Activated CD4-positive, alpha-beta T cell treated with anti-CD3 and anti-CD28 coated beads, Interleukin-2, Interleukin-4, amounts not matched to agents 100 ng/mL and 50 ng/mL, durations not matched to agents 16 hours and 8 hours (primary cell): ENCODE measurements around the gene TUBB1.
"Not testable (repeated sequence)": the region's sequence is repeated elsewhere in the genome, so short reads cannot be mapped to it uniquely, and the experiment has no call there.

Experiments
- DNase-seq: peaks from one replicate; pipeline ENCODE4 v3.0.0-alpha.2; 2020; ENCODE audit warnings: low spot score

TUBB1 gene

GRCh38 chr20:59022754-59023153, 3.5 kb downstream of the TUBB1 start:
- DNase-seq, result no peak

DNA sequence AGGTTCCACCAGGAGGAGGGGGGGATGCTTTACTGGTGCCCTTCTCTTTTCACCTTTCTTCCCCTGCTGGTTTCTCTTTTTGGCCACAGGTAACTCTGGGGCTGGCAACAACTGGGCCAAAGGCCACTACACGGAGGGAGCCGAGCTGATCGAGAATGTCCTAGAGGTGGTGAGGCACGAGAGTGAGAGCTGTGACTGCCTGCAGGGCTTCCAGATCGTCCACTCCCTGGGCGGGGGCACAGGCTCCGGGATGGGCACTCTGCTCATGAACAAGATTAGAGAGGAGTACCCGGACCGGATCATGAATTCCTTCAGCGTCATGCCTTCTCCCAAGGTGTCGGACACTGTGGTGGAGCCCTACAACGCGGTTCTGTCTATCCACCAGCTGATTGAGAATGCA, 4.4 kb downstream of the TUBB1 start:
- DNase-seq, result no peak

GRCh38 chr20:59024111-59024530, 4.9 kb downstream of the TUBB1 start:
- DNase-seq, result no peak

GRCh38 chr20:59025086-59025485, 5.9 kb downstream of the TUBB1 start:
- DNase-seq, result no peak

- DNase-seq, result no peak
Measured at GRCh38 chr20:59025511-59025910, 6.3 kb downstream of the TUBB1 start.

- no peak for DNase-seq
Measured at GRCh38 chr20:59026904-59027740, 7.9 kb downstream of the TUBB1 start.

DNA sequence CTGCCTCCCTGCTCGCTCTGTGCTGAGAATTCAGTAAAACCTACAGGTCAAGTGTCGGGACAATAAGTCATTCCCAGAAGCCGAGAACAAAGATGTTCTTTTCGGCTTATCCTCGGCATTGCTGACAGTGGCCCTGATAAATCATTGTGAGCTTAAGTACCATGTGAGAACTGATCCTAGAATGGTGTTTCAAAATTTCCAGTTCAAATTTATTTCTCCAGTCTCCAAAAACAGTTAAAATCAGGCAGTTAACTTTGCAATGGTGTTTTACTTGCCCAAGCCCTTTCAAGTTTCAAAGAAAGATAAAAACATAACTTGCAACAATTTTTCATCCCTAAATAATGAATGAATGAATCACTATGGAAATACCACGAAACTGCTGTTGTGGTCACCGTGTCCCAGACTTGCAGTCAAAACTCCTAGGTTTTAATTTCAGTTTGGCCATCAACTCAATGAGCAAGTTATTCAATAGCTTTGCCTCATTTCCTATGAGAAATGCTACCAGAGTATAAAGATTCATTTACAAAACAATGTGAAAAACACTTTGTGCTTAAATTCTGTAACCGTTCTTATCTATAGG, 8.6 kb downstream of the TUBB1 start:
- DNase-seq, result no peak

DNA sequence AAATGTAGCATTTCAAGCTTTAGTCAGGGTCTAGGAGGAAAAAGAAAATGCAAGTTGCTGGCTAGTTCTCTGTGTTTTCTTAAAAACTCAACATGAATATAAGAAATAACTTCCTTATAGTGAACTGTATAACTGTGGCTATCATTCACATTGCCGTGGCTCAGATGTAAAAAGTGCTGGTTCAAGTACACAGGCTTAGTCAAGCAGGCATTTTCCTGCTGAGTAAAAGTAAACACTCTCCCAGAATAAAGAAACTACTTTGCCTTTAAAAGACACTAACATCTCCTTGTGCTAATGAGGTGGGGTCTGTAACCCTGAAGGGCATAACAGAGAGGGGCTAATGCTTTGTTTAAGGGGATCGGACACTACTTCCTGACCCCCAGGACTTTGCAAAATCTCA, 9.6 kb downstream of the TUBB1 start:
- no peak for DNase-seq

DNA sequence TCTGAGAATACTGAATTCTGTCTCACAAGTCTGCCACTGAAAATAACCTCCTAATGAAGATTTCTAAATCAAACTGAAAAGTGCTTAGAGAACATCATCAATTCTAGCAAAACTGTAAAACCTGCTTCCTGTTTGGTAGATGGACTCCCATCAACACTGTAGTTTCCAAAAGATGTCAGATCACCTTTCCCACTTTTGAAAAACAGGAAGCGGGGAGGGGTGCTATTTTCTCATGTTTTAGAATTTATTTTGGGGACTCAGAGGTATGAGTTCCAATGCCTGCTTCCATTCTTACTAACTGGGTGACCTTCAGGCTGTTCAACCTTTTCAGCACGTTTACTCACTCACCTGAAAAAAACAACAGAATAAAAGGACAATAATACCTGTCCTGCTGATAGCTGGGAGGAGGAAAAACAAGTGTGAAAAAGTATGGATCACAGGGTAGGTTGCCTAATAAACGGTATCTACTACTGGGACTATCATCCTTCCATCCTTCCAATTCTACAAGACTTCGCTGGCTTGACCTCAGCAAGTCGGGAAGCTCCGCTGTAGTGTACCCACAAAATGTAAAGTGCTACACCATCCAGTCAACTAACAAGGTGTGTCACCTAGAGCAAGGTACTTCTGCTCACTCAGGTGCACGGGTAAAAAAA, 11.8 kb downstream of the TUBB1 start:
- no peak for DNase-seq

GRCh38 chr20:59031564-59032022, 12.4 kb downstream of the TUBB1 start:
- peak; percentile 35 for DNase-seq

DNA sequence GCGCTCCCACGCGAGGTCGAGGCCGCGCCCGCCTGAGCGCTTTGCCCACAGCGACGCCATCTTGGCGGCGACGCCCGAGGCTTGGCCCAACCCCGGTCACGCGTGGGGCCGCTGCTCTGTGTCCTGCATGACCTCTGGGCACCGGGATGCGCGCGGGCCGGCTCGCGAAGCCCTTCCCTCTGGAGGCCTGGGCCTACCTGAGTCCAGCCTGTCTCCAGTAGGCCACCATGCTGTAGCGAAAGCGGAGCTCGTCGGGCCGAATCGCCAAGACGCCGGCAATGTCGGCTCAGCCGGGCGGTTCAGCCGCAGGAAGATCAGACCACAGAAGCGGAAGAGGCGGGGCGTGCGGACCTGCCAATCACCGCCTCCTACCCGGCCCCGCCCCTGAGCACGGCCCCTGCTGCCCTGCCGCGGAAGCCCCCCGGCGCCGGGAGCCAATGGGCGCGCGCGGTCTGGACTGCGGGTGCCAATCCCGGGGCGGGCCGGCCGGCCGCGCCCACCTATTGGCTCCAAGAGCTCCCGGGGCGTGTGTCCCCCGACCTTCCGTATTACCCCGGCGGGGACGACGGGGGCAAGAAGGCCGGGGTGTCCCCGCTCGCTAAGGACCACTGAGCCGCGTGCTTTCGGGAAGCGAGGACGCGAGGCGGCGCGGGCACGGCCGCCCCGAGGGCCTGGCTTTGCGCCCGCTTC, 12.9 kb downstream of the TUBB1 start, which contains the start of gene ATP5F1E:
Gene ATP5F1E (minus strand): TSS at position 313 of the 690 bp plus-strand sequence. CDS start 84 bp downstream, at position 229.
- DNase-seq, result peak; percentile 96

DNA sequence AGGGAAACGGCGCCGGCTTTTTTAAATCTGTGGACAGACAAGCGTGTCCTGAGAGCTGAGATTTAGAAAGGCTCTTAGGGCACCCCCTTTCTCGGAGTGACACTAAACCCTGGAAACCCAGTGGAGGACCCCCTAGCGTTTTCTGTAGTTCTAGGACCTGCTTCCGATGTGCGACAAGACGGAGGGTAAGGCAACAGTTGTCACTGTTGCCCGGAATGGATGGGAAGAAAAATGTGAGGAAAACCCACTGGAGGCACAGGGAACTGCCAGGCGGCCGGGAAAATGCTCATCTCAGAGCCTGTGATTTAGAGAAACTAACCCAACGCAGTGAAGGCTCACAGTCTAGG, 13.5 kb downstream of the TUBB1 start:
- no peak for DNase-seq

GRCh38 chr20:59033093-59033492, 13.9 kb downstream of the TUBB1 start:
- DNase-seq, result no peak

GRCh38 chr20:59033616-59034165, 14.5 kb downstream of the TUBB1 start:
- no peak for DNase-seq

DNA sequence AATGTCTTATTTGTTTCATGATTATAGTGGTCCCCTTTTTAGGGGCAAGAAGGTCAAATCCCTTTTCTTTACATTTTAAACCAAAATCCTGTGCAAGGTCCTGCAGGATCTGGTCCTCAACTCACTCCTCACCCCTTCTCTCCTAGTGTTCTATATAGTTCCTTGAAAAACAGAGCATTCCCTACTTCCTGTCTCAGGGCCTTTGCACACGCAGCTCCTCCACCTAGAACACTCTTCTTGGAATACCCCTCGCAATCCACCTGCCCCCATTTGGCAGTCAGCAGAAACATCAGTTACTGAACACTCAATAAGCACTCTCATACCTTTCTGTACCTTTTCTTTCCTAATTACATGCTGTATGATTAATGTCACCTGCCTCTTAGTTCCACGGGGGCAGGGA, 16.2 kb downstream of the TUBB1 start:
- DNase-seq, result no peak

DNA sequence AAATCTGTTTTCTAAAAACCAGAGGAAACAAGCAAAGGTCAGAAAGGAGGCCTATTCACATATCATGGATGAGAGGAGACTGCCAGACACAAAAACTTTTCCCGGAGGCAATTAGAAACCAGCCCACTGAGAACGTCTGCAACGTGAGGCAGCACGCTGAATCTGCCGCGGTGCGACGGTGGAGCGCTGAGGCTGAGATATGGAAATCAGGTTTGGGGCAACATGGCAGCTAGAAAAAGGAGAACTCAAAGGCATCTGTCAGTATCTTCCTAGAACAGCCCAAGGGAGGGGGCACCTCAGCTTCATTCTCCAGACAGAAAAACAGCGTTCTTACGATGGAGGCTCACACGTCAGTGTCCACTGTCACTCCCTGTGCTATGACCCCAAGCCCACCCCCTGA, 18.2 kb downstream of the TUBB1 start:
- DNase-seq, result no peak

GRCh38 chr20:59039233-59039632, 20.0 kb downstream of the TUBB1 start:
- DNase-seq, result no peak

GRCh38 chr20:59040667-59041066, 21.4 kb downstream of the TUBB1 start:
- no peak for DNase-seq

GRCh38 chr20:59041487-59041886, 22.3 kb downstream of the TUBB1 start:
- not testable (repeated sequence) for DNase-seq

DNA sequence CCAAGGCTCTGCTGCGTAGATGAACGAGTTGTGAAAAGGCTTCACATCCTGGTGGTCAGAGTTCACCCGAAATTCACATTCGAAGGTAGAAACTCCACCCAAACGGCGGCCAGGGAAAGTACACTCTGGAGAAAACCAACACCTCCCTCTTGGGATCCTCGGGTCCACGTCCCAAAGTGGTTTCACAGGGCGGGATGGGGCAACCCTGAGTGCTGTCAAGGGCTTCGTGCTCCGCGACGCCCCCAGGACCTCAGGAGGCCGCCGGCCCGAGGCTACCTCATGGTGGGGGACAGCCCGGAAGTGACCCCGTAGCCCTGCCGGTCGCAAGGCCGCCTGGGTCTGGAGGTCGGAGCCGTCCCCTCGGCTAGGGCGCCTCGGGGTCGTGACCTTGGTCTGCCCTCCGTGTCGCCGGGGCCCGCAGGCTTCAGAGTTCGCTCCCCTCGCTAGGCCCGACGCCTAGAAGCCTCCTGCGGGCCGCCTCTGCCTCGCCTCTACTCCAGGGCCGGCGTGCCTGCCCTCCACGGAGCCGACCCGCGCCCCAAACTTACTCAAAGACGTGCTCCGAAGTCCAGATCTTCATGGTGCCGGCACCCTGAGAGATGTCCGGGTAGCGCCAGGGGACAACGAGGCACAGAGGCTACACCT, 23.0 kb downstream of the TUBB1 start, which contains the start of gene PRELID3B:
Gene PRELID3B (minus strand): TSS at position 636 of the 645 bp plus-strand sequence. CDS start 56 bp downstream, at position 580.
- DNase-seq, result no peak
